ENCODE measurements around the gene DEPDC5. TPM values are rescaled to one million over a fixed set of nuclear protein-coding genes. Genes with fewer than 3 reads are reported as not detected.

DEPDC5 gene
- total RNA-seq, 2 donors from 2014 or later: 31.9 to 43.2 TPM

- WGBS, 2 experiments (ENCODE audit: insufficient coverage in 1 of 2, insufficient read length in 1 of 2): no CpG with 5 or more reads among the region's 1 CpG
- H3K36me3 ChIP-seq (ENCODE audit: control insufficient read depth, insufficient read depth, low read length): peaks cover 33% of the 10 kb centered on the region
Measured at GRCh38 chr22:31830721-31831070, 76.9 kb downstream of the DEPDC5 start.

GRCh38 chr22:31833930-31834329, 80.1 kb downstream of the DEPDC5 start:
- no peak for DNase-seq
- Histone ChIP-seq H3K27me3 (ENCODE audit: control insufficient read depth, insufficient read depth, low read length, poor library complexity, severe bottlenecking) (no peaks in the 10 kb centered on the region), H3K4me3 (ENCODE audit: low read length) (no peak overlapping the region), H3K9me3 (ENCODE audit: control insufficient read depth, low read length) (no peaks in the 10 kb centered on the region), H3K36me3 (ENCODE audit: control insufficient read depth, insufficient read depth, low read length) (peaks cover 35% of the 10 kb centered on the region), H3K27ac (ENCODE audit: low read depth, low read length) (no peak overlapping the region), H3K4me1 (ENCODE audit: control insufficient read depth, insufficient read depth, low read length) (no peaks in the 10 kb centered on the region), H3K9ac (ENCODE audit: extremely low read depth, low read length, poor library complexity, severe bottlenecking) (no peak overlapping the region)
- Mint-ChIP-seq H3K4me1 (no peaks in the 10 kb centered on the region), H3K27me3 (ENCODE audit: insufficient read depth) (no peaks in the 10 kb centered on the region), H3K27ac (peak overlapping the region; percentile 11), H3K36me3 (ENCODE audit: low read depth) (peaks cover 37% of the 10 kb centered on the region), H3K9me3 (no peaks in the 10 kb centered on the region), H3K4me3 (no peak overlapping the region)
- WGBS, 2 experiments (ENCODE audit: insufficient coverage in 1 of 2, insufficient read length in 1 of 2): 100% methylated on average over 1 of the region's 1 CpG; no CpG with 5 or more reads in 1 of the 2 experiments
- no peak for TF ChIP-seq CTCF (conservative IDR thresholded peaks at IDR 0.05)

More at GRCh38 chr22:31830721-31831070, 76.9 kb downstream of the DEPDC5 start:
- no peaks in the 10 kb centered on the region for H3K9me3 ChIP-seq (ENCODE audit: control insufficient read depth, low read length)
- H3K27me3 ChIP-seq (ENCODE audit: control insufficient read depth, insufficient read depth, low read length, poor library complexity, severe bottlenecking): no peaks in the 10 kb centered on the region
- Mint-ChIP-seq H3K36me3 (ENCODE audit: low read depth) (peaks cover 38% of the 10 kb centered on the region), H3K27me3 (ENCODE audit: insufficient read depth) (no peaks in the 10 kb centered on the region), H3K4me3 (no peak overlapping the region), H3K9me3 (no peaks in the 10 kb centered on the region), H3K4me1 (no peaks in the 10 kb centered on the region), H3K27ac (no peak overlapping the region)
- no peaks in the 10 kb centered on the region for H3K4me1 ChIP-seq (ENCODE audit: control insufficient read depth, insufficient read depth, low read length)
- H3K27ac ChIP-seq (ENCODE audit: low read depth, low read length): no peak overlapping the region
- no peak for TF ChIP-seq CTCF (conservative IDR thresholded peaks at IDR 0.05)
- H3K9ac ChIP-seq (ENCODE audit: extremely low read depth, low read length, poor library complexity, severe bottlenecking): no peak overlapping the region
- H3K4me3 ChIP-seq (ENCODE audit: low read length): no peak overlapping the region
- DNase-seq: no peak

GRCh38 chr22:31836010-31836409, 82.2 kb downstream of the DEPDC5 start:
- peaks cover 33% of the 10 kb centered on the region for H3K36me3 ChIP-seq (ENCODE audit: control insufficient read depth, insufficient read depth, low read length)
- Mint-ChIP-seq H3K4me3 (no peak overlapping the region), H3K9me3 (no peaks in the 10 kb centered on the region), H3K27ac (no peak overlapping the region), H3K4me1 (no peaks in the 10 kb centered on the region), H3K27me3 (ENCODE audit: insufficient read depth) (no peaks in the 10 kb centered on the region), H3K36me3 (ENCODE audit: low read depth) (peaks cover 48% of the 10 kb centered on the region)
- H3K4me3 ChIP-seq (ENCODE audit: low read length): no peak overlapping the region
- DNase-seq: no peak
- peak; percentile 27 for TF ChIP-seq CTCF (conservative IDR thresholded peaks at IDR 0.05)
- H3K27me3 ChIP-seq (ENCODE audit: control insufficient read depth, insufficient read depth, low read length, poor library complexity, severe bottlenecking): no peaks in the 10 kb centered on the region
- no peak overlapping the region for H3K9ac ChIP-seq (ENCODE audit: extremely low read depth, low read length, poor library complexity, severe bottlenecking)
- no peaks in the 10 kb centered on the region for H3K4me1 ChIP-seq (ENCODE audit: control insufficient read depth, insufficient read depth, low read length)
- WGBS, 2 experiments (ENCODE audit: insufficient coverage in 1 of 2, insufficient read length in 1 of 2): 92 to 97% methylated on average over 4 to 5 of the region's 5 CpGs
- H3K9me3 ChIP-seq (ENCODE audit: control insufficient read depth, low read length): no peaks in the 10 kb centered on the region
- no peak overlapping the region for H3K27ac ChIP-seq (ENCODE audit: low read depth, low read length)
